ENCODE data around the gene MACROD2. TPM values are rescaled to one million over a fixed set of nuclear protein-coding genes. Genes with fewer than 3 reads are reported as not detected.

MACROD2 gene
- total and polyA plus RNA-seq, 9 donors, result 2.0 to 4.9 (median 3.1) TPM

- Histone ChIP-seq H3K27ac (ENCODE audit: low read length) (no peak overlapping the region), H3K36me3 (ENCODE audit: control insufficient read depth, insufficient read depth, low read length) (no peaks in the 10 kb centered on the region), H3K27me3 (ENCODE audit: control insufficient read depth, insufficient read depth, low read length) (no peaks in the 10 kb centered on the region), H3K9me3 (replicated peaks; ENCODE audit: control insufficient read depth, low read depth, low read length) (no peaks in the 10 kb centered on the region), H3K4me3 (ENCODE audit: low read length) (no peak overlapping the region), H3K4me1 (ENCODE audit: control insufficient read depth, insufficient read depth, low read length) (no peaks in the 10 kb centered on the region)
- no peak for DNase-seq
- 90% methylated on average over 1 of the region's 4 CpGs for WGBS (ENCODE audit: insufficient coverage)
Measured at GRCh38 chr20:14866841-14867514, 871.7 kb downstream of the MACROD2 start.

- H3K4me1 ChIP-seq (ENCODE audit: control insufficient read depth, insufficient read depth, low read length), result no peaks in the 10 kb centered on the region
- DNase-seq, result no peak
- no peak overlapping the region for H3K27ac ChIP-seq (ENCODE audit: low read length)
- no peaks in the 10 kb centered on the region for H3K36me3 ChIP-seq (ENCODE audit: control insufficient read depth, insufficient read depth, low read length)
- no peak overlapping the region for H3K4me3 ChIP-seq (ENCODE audit: low read length)
- no peaks in the 10 kb centered on the region for H3K9me3 ChIP-seq (replicated peaks; ENCODE audit: control insufficient read depth, low read depth, low read length)
- H3K27me3 ChIP-seq (ENCODE audit: control insufficient read depth, insufficient read depth, low read length), result no peaks in the 10 kb centered on the region
- WGBS (ENCODE audit: insufficient coverage), result no CpG with 5 or more reads among the region's 3 CpGs
Measured at GRCh38 chr20:14877301-14878028, 882.1 kb downstream of the MACROD2 start.

- no peaks in the 10 kb centered on the region for H3K36me3 ChIP-seq (ENCODE audit: control insufficient read depth, insufficient read depth, low read length)
- no peaks in the 10 kb centered on the region for H3K4me1 ChIP-seq (ENCODE audit: control insufficient read depth, insufficient read depth, low read length)
- no peak overlapping the region for H3K4me3 ChIP-seq (ENCODE audit: low read length)
- H3K27me3 ChIP-seq (ENCODE audit: control insufficient read depth, insufficient read depth, low read length), result no peaks in the 10 kb centered on the region
- no CpG with 5 or more reads among the region's 1 CpG for WGBS (ENCODE audit: insufficient coverage)
- H3K9me3 ChIP-seq (replicated peaks; ENCODE audit: control insufficient read depth, low read depth, low read length), result no peaks in the 10 kb centered on the region
- DNase-seq, result no peak
- H3K27ac ChIP-seq (ENCODE audit: low read length), result no peak overlapping the region
Measured at GRCh38 chr20:14878676-14879019, 883.3 kb downstream of the MACROD2 start.

- DNase-seq, result no peak
- no CpG with 5 or more reads among the region's 2 CpGs for WGBS (ENCODE audit: insufficient coverage)
Measured at GRCh38 chr20:14879020-14879697, 883.8 kb downstream of the MACROD2 start.

GRCh38 chr20:14879839-14880238, 884.5 kb downstream of the MACROD2 start:
- Histone ChIP-seq H3K27ac (ENCODE audit: low read length) (no peak overlapping the region), H3K27me3 (ENCODE audit: control insufficient read depth, insufficient read depth, low read length) (no peaks in the 10 kb centered on the region), H3K36me3 (ENCODE audit: control insufficient read depth, insufficient read depth, low read length) (no peaks in the 10 kb centered on the region), H3K4me3 (ENCODE audit: low read length) (no peak overlapping the region), H3K9me3 (replicated peaks; ENCODE audit: control insufficient read depth, low read depth, low read length) (no peaks in the 10 kb centered on the region), H3K4me1 (ENCODE audit: control insufficient read depth, insufficient read depth, low read length) (no peaks in the 10 kb centered on the region)
- WGBS (ENCODE audit: insufficient coverage), result 65% methylated on average over 5 of the region's 5 CpGs
- peak; percentile 31 for DNase-seq

More at GRCh38 chr20:14879020-14879697, 883.8 kb downstream of the MACROD2 start:
- Histone ChIP-seq H3K36me3 (ENCODE audit: control insufficient read depth, insufficient read depth, low read length) (no peaks in the 10 kb centered on the region), H3K27me3 (ENCODE audit: control insufficient read depth, insufficient read depth, low read length) (no peaks in the 10 kb centered on the region), H3K9me3 (replicated peaks; ENCODE audit: control insufficient read depth, low read depth, low read length) (no peaks in the 10 kb centered on the region), H3K27ac (ENCODE audit: low read length) (no peak overlapping the region), H3K4me3 (ENCODE audit: low read length) (no peak overlapping the region), H3K4me1 (ENCODE audit: control insufficient read depth, insufficient read depth, low read length) (no peaks in the 10 kb centered on the region)

- Histone ChIP-seq H3K27ac (ENCODE audit: low read length) (no peak overlapping the region), H3K4me1 (ENCODE audit: control insufficient read depth, insufficient read depth, low read length) (no peaks in the 10 kb centered on the region), H3K9me3 (replicated peaks; ENCODE audit: control insufficient read depth, low read depth, low read length) (no peaks in the 10 kb centered on the region), H3K4me3 (ENCODE audit: low read length) (no peak overlapping the region), H3K36me3 (ENCODE audit: control insufficient read depth, insufficient read depth, low read length) (no peaks in the 10 kb centered on the region), H3K27me3 (ENCODE audit: control insufficient read depth, insufficient read depth, low read length) (no peaks in the 10 kb centered on the region)
- DNase-seq, result no peak
- no CpG with 5 or more reads among the region's 2 CpGs for WGBS (ENCODE audit: insufficient coverage)
Measured at GRCh38 chr20:14881518-14881917, 886.2 kb downstream of the MACROD2 start.

- Histone ChIP-seq H3K4me3 (ENCODE audit: low read length) (no peak overlapping the region), H3K27me3 (ENCODE audit: control insufficient read depth, insufficient read depth, low read length) (no peaks in the 10 kb centered on the region), H3K36me3 (ENCODE audit: control insufficient read depth, insufficient read depth, low read length) (no peaks in the 10 kb centered on the region), H3K9me3 (replicated peaks; ENCODE audit: control insufficient read depth, low read depth, low read length) (no peaks in the 10 kb centered on the region), H3K4me1 (ENCODE audit: control insufficient read depth, insufficient read depth, low read length) (no peaks in the 10 kb centered on the region), H3K27ac (ENCODE audit: low read length) (no peak overlapping the region)
- no peak for DNase-seq
- WGBS (ENCODE audit: insufficient coverage), result no CpG with 5 or more reads among the region's 2 CpGs
Measured at GRCh38 chr20:14882157-14882556, 886.8 kb downstream of the MACROD2 start.

GRCh38 chr20:14882846-14883245, 887.5 kb downstream of the MACROD2 start:
- Histone ChIP-seq H3K4me3 (ENCODE audit: low read length) (no peak overlapping the region), H3K27ac (ENCODE audit: low read length) (no peak overlapping the region), H3K36me3 (ENCODE audit: control insufficient read depth, insufficient read depth, low read length) (no peaks in the 10 kb centered on the region), H3K9me3 (replicated peaks; ENCODE audit: control insufficient read depth, low read depth, low read length) (no peaks in the 10 kb centered on the region), H3K27me3 (ENCODE audit: control insufficient read depth, insufficient read depth, low read length) (no peaks in the 10 kb centered on the region), H3K4me1 (ENCODE audit: control insufficient read depth, insufficient read depth, low read length) (no peaks in the 10 kb centered on the region)
- DNase-seq, result no peak

GRCh38 chr20:14883324-14883723, 888.0 kb downstream of the MACROD2 start:
- Histone ChIP-seq H3K4me1 (ENCODE audit: control insufficient read depth, insufficient read depth, low read length) (no peaks in the 10 kb centered on the region), H3K36me3 (ENCODE audit: control insufficient read depth, insufficient read depth, low read length) (no peaks in the 10 kb centered on the region), H3K9me3 (replicated peaks; ENCODE audit: control insufficient read depth, low read depth, low read length) (no peaks in the 10 kb centered on the region), H3K27me3 (ENCODE audit: control insufficient read depth, insufficient read depth, low read length) (no peaks in the 10 kb centered on the region), H3K27ac (ENCODE audit: low read length) (no peak overlapping the region), H3K4me3 (ENCODE audit: low read length) (no peak overlapping the region)
- WGBS (ENCODE audit: insufficient coverage), result no CpG with 5 or more reads among the region's 1 CpG
- DNase-seq, result no peak

- Histone ChIP-seq H3K4me3 (ENCODE audit: low read length) (no peak overlapping the region), H3K36me3 (ENCODE audit: control insufficient read depth, insufficient read depth, low read length) (no peaks in the 10 kb centered on the region), H3K27ac (ENCODE audit: low read length) (no peak overlapping the region), H3K4me1 (ENCODE audit: control insufficient read depth, insufficient read depth, low read length) (no peaks in the 10 kb centered on the region), H3K27me3 (ENCODE audit: control insufficient read depth, insufficient read depth, low read length) (no peaks in the 10 kb centered on the region), H3K9me3 (replicated peaks; ENCODE audit: control insufficient read depth, low read depth, low read length) (no peaks in the 10 kb centered on the region)
- WGBS (ENCODE audit: insufficient coverage), result 100% methylated on average over 1 of the region's 1 CpG
- no peak for DNase-seq
Measured at GRCh38 chr20:14885661-14886060, 890.3 kb downstream of the MACROD2 start.
